Lung (tissue), 16 donors: Measurements from ENCODE around the gene TMEM30B. TPM values are rescaled to one million over a fixed set of nuclear protein-coding genes. Genes with fewer than 3 reads are reported as not detected.
A peak's percentile ranks its signal among the peaks of the same experiment; 100 is the strongest.

Experiments used
- ATAC-seq: fragments of 200-7000 bp; cut with Tn5 transposase; one replicate; pipeline ENCODE4 v1.9.1; 2020; ENCODE audit warnings: moderate number of reproducible peaks; ENCODE audit not compliant: insufficient read depth, low FRiP score
- DNase-seq, 3 donors: peaks; one replicate each; pipeline ENCODE4 v3.0.0-alpha.2; 2013 to 2017
- H3K27ac ChIP-seq, 2 donors: one replicate each; pipeline ENCODE4 v1.5.1; 2013; ENCODE audit warnings: mild to moderate bottlenecking in 2 of 2, moderate library complexity in 2 of 2, control low read depth in 1 of 2, inconsistent platforms in 1 of 2, low read depth in 1 of 2, low read length in 1 of 2
- H3K27me3 ChIP-seq, 3 donors: one replicate each; pipeline ENCODE4 v1.5.1; 2013; ENCODE audit warnings: low read length in 2 of 3; ENCODE audit not compliant: control insufficient read depth in 3 of 3, insufficient read depth in 3 of 3
- H3K36me3 ChIP-seq, 4 donors: one replicate each; pipeline ENCODE4 v1.5.1; 2013; ENCODE audit warnings: low read length in 4 of 4, mild to moderate bottlenecking in 1 of 4, moderate library complexity in 1 of 4; ENCODE audit not compliant: control insufficient read depth in 4 of 4, insufficient read depth in 4 of 4
- H3K4me1 ChIP-seq, 5 donors: one replicate each; pipeline ENCODE4 v1.5.1; 2013; ENCODE audit warnings: low read length in 5 of 5, mild to moderate bottlenecking in 2 of 5, moderate library complexity in 1 of 5; ENCODE audit not compliant: control insufficient read depth in 5 of 5, insufficient read depth in 5 of 5
- H3K4me3 ChIP-seq: one replicate; pipeline ENCODE4 v1.5.1; 2013; ENCODE audit warnings: mild to moderate bottlenecking, control low read depth, moderate library complexity
- H3K9ac ChIP-seq, 2 donors: one replicate each; pipeline ENCODE4 v1.5.1; 2013; ENCODE audit warnings: low read length in 2 of 2, control low read depth in 1 of 2; ENCODE audit not compliant: insufficient read depth in 1 of 2
- H3K9me3 ChIP-seq, 4 donors: one replicate each; pipeline ENCODE4 v1.5.1; 2013; ENCODE audit warnings: low read length in 3 of 4, mild to moderate bottlenecking in 1 of 4, moderate library complexity in 1 of 4; ENCODE audit not compliant: control insufficient read depth in 4 of 4, insufficient read depth in 3 of 4
- WGBS, 2 donors: extraction: QIAGEN DNeasy Blood & Tissue Kit; methylation state at CpG; one replicate each; pipeline ENCODE4 v1.1.7; 2013; 5-methylcytosine and 5-hydroxymethylcytosine counted together
- long read RNA-seq, 5 donors: transcript quantifications; one replicate each; lab custom pipeline, GENCODE V29; 2026
- polyA plus RNA-seq, 2 donors: library from polyadenylated mRNA; stranded (reverse); fragments of 200-250 nt; gene quantifications; one replicate each; pipeline ENCODE4 v1.2.1, GENCODE V29; 2013
- total RNA-seq, 2 donors: library from RNA; depleted of rRNA in 1 of 2; stranded (reverse); fragments of >200 nt in 1 of 2; gene quantifications; one replicate each; pipeline ENCODE4 v1.2.1, GENCODE V29; 2014 to 2021
- TF ChIP-seq, protein P1 (sequence below): IDR thresholded peaks from 2 replicates; pipeline ENCODE4 v1.5.1; 2012; ENCODE audit warnings: mild to moderate bottlenecking; ENCODE audit errors: control extremely low read depth, extremely low read depth
- donor health status: control.
- donor health status: control.
- donor health status: Bipolar disorder and iron deficiency.
- donor health status: healthy.
- donor health status: DM: yes; HTN: yes; CAD: no.

The TMEM30B gene, protein sequence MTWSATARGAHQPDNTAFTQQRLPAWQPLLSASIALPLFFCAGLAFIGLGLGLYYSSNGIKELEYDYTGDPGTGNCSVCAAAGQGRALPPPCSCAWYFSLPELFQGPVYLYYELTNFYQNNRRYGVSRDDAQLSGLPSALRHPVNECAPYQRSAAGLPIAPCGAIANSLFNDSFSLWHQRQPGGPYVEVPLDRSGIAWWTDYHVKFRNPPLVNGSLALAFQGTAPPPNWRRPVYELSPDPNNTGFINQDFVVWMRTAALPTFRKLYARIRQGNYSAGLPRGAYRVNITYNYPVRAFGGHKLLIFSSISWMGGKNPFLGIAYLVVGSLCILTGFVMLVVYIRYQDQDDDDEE
- total RNA-seq (10 to 100 TPM; 22.8 to 24.3 TPM), polyA plus RNA-seq (10 to 100 TPM; 14.4 to 17.4 TPM)
- long read RNA-seq, donor 1, full-length matches to known transcripts, result 31 of 31 reads
- long read RNA-seq, donor 1, partial matches to known transcripts, result 0 of 31 reads
- long read RNA-seq, donor 1, other reads (novel, unspliced or antisense), result 0 of 31 reads
- long read RNA-seq, donor 2, full-length matches to known transcripts, result 8 of 8 reads
- long read RNA-seq, donor 2, partial matches to known transcripts, result 0 of 8 reads
- long read RNA-seq, donor 2, other reads (novel, unspliced or antisense), result 0 of 8 reads
- long read RNA-seq, donor 3, full-length matches to known transcripts, result 16 of 16 reads
- long read RNA-seq, donor 3, partial matches to known transcripts, result 0 of 16 reads
- long read RNA-seq, donor 3, other reads (novel, unspliced or antisense), result 0 of 16 reads
- long read RNA-seq, donor 4, full-length matches to known transcripts, result 21 of 21 reads
- long read RNA-seq, donor 4, partial matches to known transcripts, result 0 of 21 reads
- long read RNA-seq, donor 4, other reads (novel, unspliced or antisense), result 0 of 21 reads
- long read RNA-seq, donor 5, full-length matches to known transcripts, result 43 of 43 reads
- long read RNA-seq, donor 5, partial matches to known transcripts, result 0 of 43 reads
- long read RNA-seq, donor 5, other reads (novel, unspliced or antisense), result 0 of 43 reads

DNA sequence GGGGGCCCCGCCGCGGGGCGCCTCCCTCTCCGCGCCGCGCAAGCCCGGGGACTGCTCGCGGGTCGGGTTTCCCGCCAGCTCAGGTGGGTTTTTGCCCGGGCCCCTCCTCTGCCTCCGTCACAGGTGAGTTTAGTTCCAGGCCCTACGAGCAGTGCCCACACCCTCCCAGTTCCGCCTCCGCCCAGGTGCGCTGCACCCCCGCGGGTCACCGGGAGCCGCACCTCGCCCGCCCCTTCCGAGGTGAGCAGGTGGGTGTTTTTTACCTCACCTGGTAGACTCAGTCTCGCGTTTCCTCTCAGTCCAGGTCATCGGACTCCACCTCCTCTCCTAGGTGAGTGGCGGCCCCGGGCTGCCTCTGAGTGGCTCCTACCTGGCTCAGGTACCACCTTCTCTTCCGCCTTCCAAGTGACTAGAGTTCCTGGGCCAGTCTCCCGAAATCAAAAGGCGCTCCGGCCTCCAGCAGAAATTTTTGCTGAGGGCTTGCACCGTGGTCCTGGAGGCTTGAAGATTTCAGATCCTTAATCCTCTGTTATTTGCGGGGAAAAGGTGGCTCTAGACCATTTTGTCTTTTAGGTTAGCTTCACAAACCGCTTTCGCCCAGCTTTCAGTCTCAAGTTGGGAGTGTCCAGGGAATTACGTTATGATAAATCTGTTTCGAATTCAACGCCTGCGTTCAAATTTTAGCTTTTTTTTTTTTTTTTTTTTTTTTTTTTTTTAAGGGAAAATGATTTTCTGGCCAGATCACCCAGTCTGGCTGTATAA, at the start of gene TMEM30B:
TMEM30B (minus strand) TSS at position 153 of the 762 bp plus-strand sequence. CDS start 191 bp downstream, outside the sequence.
- ATAC-seq, result peak; percentile 89
- peaks cover 0 to 14% (median 8%) of the 10 kb centered on the region in 5 donors for H3K4me1 ChIP-seq
- peak within 1 kb of the TSS; percentile 55 to 61 for H3K9ac ChIP-seq
- peaks cover 0 to 48% (median 33%) of the 10 kb centered on the region in 3 donors for H3K27me3 ChIP-seq
- H3K4me3 ChIP-seq, result peak within 1 kb of the TSS; percentile 77
- TF ChIP-seq, protein P1, sequence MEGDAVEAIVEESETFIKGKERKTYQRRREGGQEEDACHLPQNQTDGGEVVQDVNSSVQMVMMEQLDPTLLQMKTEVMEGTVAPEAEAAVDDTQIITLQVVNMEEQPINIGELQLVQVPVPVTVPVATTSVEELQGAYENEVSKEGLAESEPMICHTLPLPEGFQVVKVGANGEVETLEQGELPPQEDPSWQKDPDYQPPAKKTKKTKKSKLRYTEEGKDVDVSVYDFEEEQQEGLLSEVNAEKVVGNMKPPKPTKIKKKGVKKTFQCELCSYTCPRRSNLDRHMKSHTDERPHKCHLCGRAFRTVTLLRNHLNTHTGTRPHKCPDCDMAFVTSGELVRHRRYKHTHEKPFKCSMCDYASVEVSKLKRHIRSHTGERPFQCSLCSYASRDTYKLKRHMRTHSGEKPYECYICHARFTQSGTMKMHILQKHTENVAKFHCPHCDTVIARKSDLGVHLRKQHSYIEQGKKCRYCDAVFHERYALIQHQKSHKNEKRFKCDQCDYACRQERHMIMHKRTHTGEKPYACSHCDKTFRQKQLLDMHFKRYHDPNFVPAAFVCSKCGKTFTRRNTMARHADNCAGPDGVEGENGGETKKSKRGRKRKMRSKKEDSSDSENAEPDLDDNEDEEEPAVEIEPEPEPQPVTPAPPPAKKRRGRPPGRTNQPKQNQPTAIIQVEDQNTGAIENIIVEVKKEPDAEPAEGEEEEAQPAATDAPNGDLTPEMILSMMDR, result no peak
- peak; percentile 60 to 85 (median 82) for DNase-seq
- peaks cover 0 to 9% (median 0%) of the 10 kb centered on the region in 4 donors for H3K9me3 ChIP-seq
- peak within 1 kb of the TSS in 1 of 2 donors; percentile 97 for H3K27ac ChIP-seq
- no peaks in the 10 kb centered on the region for H3K36me3 ChIP-seq
- 22 to 27% methylated on average over 34 to 43 of the region's 43 CpGs for WGBS, 2 donors

DNA sequence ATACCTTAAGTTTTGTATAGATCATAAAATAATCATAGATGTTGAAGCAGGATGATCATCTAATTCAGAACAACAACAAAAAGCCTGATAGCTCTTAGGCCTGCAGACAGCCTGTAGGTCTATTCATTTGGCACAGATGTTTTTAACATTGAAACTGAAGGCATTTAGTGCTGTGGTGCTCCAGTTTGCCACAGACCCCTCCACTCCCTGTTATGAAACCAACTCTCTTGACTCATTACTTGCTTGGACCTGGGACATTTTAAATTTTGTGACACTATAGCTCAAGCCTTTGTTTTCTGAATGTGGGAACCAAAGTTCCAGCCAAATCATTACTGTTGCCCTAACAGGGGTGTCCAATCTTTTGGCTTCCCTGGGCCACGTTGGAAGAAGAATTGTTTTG, 49.4 kb upstream of the TMEM30B start:
- Histone ChIP-seq H3K4me1 (peaks cover 0 to 10% (median 0%) of the 10 kb centered on the region in 5 donors), H3K9me3 (no peaks in the 10 kb centered on the region), H3K27ac (no peak overlapping the region), H3K4me3 (no peak overlapping the region), H3K36me3 (peaks cover 0 to 2% (median 0%) of the 10 kb centered on the region in 4 donors), H3K9ac (no peak overlapping the region), H3K27me3 (no peaks in the 10 kb centered on the region)
- DNase-seq, result no peak
- WGBS, 2 donors, result 79 to 83% methylated on average over 1 of the region's 1 CpG
- no peak for ATAC-seq
- TF ChIP-seq, protein P1, result no peak

DNA sequence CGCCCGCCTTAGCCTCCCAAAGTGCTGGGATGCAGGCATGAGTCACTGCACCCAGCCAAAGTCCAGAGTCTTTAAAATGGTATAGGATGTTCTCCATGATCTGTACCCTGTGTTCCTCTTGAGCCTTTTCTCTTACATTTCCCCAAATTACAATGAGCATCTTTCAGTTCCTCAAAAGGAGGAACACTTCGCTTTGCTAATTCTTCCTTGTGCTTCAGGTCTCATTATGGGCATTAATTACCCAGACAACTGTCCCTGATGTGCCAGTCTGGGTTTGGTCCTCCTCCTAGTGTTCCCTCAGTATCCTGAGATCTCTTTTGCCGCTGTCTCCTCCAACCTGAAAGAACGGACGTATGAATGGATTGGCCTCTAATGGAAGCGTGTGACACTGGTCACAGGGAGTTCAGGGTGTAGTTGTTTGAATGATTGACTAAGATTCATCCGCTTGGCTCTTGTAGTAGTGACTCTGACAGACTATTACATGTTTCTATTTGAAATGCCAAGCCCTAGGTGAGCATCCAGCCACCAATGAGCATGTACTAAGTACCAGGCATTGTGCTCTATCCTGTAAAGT, 48.4 kb upstream of the TMEM30B start:
- no peak for ATAC-seq
- Histone ChIP-seq H3K4me3 (no peak overlapping the region), H3K9ac (no peak overlapping the region), H3K27ac (peak overlapping the region; percentile 10 to 42), H3K36me3 (peaks cover 0 to 2% (median 0%) of the 10 kb centered on the region in 4 donors), H3K9me3 (no peaks in the 10 kb centered on the region), H3K4me1 (peaks cover 0 to 10% (median 0%) of the 10 kb centered on the region in 5 donors), H3K27me3 (no peaks in the 10 kb centered on the region)
- DNase-seq, result no peak
- TF ChIP-seq, protein P1, result no peak
- WGBS, 2 donors, result 69 to 82% methylated on average over 8 of the region's 8 CpGs
